Activated naive CD4-positive, alpha-beta T cell treated with anti-CD3 and anti-CD28 coated beads, Interleukin-2, amount 50 U/mL, for 16 hours (primary cell): Measurements from ENCODE around the gene RHOXF2.

Experiments
- DNase-seq: peaks from one replicate; pipeline ENCODE4 v3.0.0-alpha.2; 2020

Gene RHOXF2

DNA sequence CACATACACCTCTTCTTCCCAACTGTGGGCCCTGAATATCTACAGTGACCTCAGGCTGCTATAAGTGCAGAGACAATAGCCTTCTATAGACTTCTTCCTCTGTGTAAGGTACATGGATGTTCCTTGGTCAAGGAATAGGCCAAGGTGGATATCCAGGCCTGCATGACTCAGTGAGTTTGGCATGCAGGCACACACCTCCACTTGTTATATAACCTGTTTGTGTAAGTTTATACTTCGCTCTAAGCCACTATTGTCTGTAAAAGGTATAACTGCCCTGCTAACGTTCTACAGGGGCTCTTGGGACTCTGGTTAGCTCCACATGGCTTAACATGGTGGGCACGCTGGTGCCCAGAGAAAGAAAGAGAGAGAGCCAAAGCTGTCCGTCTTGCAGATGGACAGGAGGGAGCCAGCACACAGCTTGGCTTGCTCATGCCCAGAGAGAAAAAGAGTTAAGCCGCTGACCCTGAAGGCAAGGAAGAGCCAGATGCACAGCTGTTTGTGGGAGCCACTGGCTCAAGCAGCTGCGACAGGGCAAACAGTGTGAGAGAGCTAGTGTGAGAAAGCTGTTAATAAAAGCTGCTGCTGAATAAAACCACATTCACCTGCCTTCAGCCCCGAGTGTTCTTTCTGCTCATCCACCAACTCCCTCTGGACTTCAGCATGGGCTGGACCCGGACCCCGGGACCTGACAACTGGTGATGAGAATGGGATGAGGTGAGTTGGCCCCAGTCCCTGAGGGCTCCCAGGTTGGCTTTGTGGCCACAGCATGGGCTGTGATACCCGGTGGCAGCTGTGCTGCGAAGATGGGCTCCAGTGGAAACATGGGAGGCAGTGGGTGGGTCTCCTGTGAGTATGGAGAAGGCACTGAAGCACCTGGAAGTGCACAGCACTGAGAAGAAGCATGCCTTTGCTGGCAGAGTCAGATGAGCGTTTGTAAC, 47.7 kb downstream of the RHOXF2 start:
- no peak for DNase-seq

DNA sequence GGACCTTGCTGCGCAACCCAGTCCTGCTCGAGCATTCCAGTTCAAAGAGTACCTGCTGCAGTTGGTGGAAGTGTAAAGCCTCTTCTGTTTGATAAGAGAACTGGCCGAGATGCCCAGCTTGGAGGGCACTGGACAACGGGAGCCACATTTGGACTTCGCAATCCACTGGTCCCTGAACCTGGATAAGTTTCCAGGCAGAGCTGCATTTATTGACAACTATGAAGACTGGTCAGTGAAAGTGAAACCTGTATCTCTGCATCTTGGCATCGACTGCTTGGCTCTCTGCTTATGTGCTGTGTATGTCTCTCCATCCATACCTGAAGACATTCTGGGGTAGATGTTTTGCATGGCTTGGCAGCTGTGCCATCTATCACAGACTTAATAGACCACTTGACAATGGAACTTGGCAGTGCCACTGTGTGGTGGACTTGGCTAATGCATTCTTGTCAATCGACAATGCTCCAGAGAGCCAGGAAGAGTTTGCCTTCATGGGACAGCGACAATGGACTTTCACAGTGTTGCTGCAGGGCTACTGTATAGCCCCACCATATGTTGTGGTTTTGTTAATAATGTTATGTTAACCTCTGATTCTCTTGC, 48.7 kb downstream of the RHOXF2 start:
- no peak for DNase-seq

DNA sequence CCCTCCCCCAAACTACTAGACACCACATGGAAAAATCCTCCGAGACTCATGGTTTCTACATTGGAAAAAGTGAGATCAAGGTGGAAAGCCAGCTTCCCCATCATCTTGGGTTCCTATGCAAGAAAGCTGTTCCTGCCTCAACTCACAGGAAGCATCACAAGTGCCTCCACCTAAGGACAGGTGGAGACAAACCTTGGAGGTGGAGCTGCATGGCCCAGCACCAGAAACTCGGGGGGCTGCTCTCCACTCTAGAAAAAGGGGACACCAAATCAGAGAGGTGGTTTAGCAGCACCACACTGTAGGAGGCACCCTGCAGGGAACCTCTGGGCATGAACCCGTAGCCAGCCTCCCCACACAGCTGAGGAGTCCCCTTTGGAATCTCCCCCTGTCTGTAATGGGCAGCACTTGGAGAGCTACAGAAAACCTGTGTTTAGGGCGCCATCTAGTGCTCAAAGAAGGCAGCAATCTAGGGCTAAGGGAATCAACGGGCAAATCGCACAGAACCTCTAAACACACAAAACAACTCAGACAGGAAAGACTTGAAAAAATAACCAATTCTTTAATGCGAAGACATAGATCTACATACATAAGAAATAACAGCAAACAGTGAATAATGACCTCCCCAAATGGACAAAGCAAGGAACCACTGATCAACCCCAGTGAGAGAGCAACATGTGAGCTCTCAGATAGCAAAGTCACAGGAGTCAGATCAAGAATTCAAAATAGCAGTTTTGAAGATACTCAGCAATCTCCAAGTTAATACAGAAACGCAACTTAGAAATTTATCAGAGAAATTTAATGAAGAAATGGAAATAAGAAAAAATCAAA, 55.2 kb downstream of the RHOXF2 start:
- DNase-seq, result peak; percentile 53
